DOHH2 (cell line): ENCODE data around the gene SLC33A1.

ENCODE experiments used
- H3F3A ChIP-seq: fragments of 200-600 bp; sonication (generic), shearing (Covaris generic); 2 replicates; pipeline ENCODE4 v1.6.0; 2016; ENCODE audit warnings: antibody characterized with exemption, mild to moderate bottlenecking; ENCODE audit not compliant: control insufficient read depth, insufficient read depth
- H3K27ac ChIP-seq: fragments of 200-600 bp; sonication (generic); 2 replicates; pipeline ENCODE4 v1.5.1; 2014; ENCODE audit warnings: low read depth, mild to moderate bottlenecking, low read length, moderate library complexity
- H3K27me3 ChIP-seq: fragments of 200-600 bp; sonication (generic); 2 replicates; pipeline ENCODE4 v1.6.1; 2014; ENCODE audit warnings: mild to moderate bottlenecking, low read length, mixed read lengths; ENCODE audit not compliant: control insufficient read depth
- H3K36me3 ChIP-seq: fragments of 200-600 bp; sonication (generic); 2 replicates; pipeline ENCODE4 v1.6.1; 2014; ENCODE audit warnings: mild to moderate bottlenecking, low read length, moderate library complexity, mixed read lengths; ENCODE audit not compliant: control insufficient read depth
- H3K4me1 ChIP-seq: fragments of 200-600 bp; sonication (generic); 2 replicates; pipeline ENCODE4 v1.6.1; 2014; ENCODE audit warnings: mild to moderate bottlenecking, low read length, mixed read lengths; ENCODE audit not compliant: control insufficient read depth
- H3K4me2 ChIP-seq: fragments of 200-600 bp; sonication (generic); 2 replicates; pipeline ENCODE4 v1.6.0; 2014; ENCODE audit warnings: mild to moderate bottlenecking, low read length, moderate library complexity
- H3K4me3 ChIP-seq: fragments of 200-600 bp; sonication (generic); 2 replicates; pipeline ENCODE4 v1.5.1; 2014; ENCODE audit warnings: mild to moderate bottlenecking, low read length, mixed read lengths
- H3K79me2 ChIP-seq: fragments of 200-600 bp; sonication (generic); 2 replicates; pipeline ENCODE4 v1.6.1; 2014; ENCODE audit warnings: mild to moderate bottlenecking, low read length, mixed read lengths; ENCODE audit not compliant: control insufficient read depth
- H3K9me2 ChIP-seq: fragments of 200-600 bp; sonication (generic); replicated peaks from 2 replicates; pipeline ENCODE4 v1.6.1; 2014; ENCODE audit warnings: mild to moderate bottlenecking, low read length, mixed read lengths; ENCODE audit not compliant: control insufficient read depth
- H3K9me3 ChIP-seq: fragments of 200-600 bp; sonication (generic); 2 replicates; pipeline ENCODE4 v1.6.1; 2014; ENCODE audit warnings: antibody characterized with exemption, low read length, mixed read lengths; ENCODE audit not compliant: control insufficient read depth, insufficient read depth
- H4K20me1 ChIP-seq: fragments of 200-600 bp; sonication (generic); 2 replicates; pipeline ENCODE4 v1.6.0; 2014; ENCODE audit warnings: low read depth, mild to moderate bottlenecking, antibody characterized with exemption, low read length, moderate library complexity; ENCODE audit not compliant: control insufficient read depth, insufficient read depth
- CTCF ChIP-seq: fragments of 200-600 bp; sonication (generic); IDR thresholded peaks from one replicate; pipeline ENCODE4 v1.5.1; 2014; ENCODE audit warnings: antibody characterized with exemption, mild to moderate bottlenecking, low read depth, low read length; ENCODE audit not compliant: poor library complexity, severe bottlenecking
- EZH2phosphoT487 ChIP-seq: fragments of 200-600 bp; sonication (generic); IDR thresholded peaks from 2 replicates; pipeline ENCODE4 v1.6.1; 2017; ENCODE audit warnings: borderline replicate concordance, mild to moderate bottlenecking, antibody characterized with exemption, low read length, moderate library complexity, mixed read lengths

SLC33A1 gene

GRCh38 chr3:155782390-155782953 lies 71.8 kb downstream of the SLC33A1 start:
- H3K4me3 ChIP-seq, result no peak overlapping the region
- H3K27me3 ChIP-seq, result no peaks in the 10 kb centered on the region
- no peak overlapping the region for H3K27ac ChIP-seq
- H3K4me1 ChIP-seq, result peaks cover 11% of the 10 kb centered on the region
- no peaks in the 10 kb centered on the region for H3K79me2 ChIP-seq
- 0 out of 2 replicates have a peak, but pooled peaks cover 2% of the 10 kb centered on the region for H3F3A ChIP-seq
- H3K36me3 ChIP-seq, result no peaks in the 10 kb centered on the region
- TF ChIP-seq CTCF, result no peak
- TF ChIP-seq EZH2phosphoT487, result no peak
- H3K4me2 ChIP-seq, result no peak overlapping the region
- no peaks in the 10 kb centered on the region; the same call in 1 of the 2 replicates for H3K9me3 ChIP-seq
- no peaks in the 10 kb centered on the region for H4K20me1 ChIP-seq
- no peaks in the 10 kb centered on the region for H3K9me2 ChIP-seq

GRCh38 chr3:155780291-155780690 lies 73.9 kb downstream of the SLC33A1 start:
- no peaks in the 10 kb centered on the region for H3K27me3 ChIP-seq
- no peaks in the 10 kb centered on the region for H3K79me2 ChIP-seq
- 0 out of 2 replicates have a peak, but pooled peaks cover under 1% of the 10 kb centered on the region for H3F3A ChIP-seq
- no peaks in the 10 kb centered on the region for H3K9me2 ChIP-seq
- H3K4me3 ChIP-seq, result no peak overlapping the region
- no peaks in the 10 kb centered on the region for H3K36me3 ChIP-seq
- no peaks in the 10 kb centered on the region for H4K20me1 ChIP-seq
- TF ChIP-seq EZH2phosphoT487 (no peak), CTCF (no peak)
- no peak overlapping the region for H3K27ac ChIP-seq
- H3K4me1 ChIP-seq, result peaks cover 2% of the 10 kb centered on the region
- H3K9me3 ChIP-seq, result no peaks in the 10 kb centered on the region; the same call in 1 of the 2 replicates
- no peak overlapping the region for H3K4me2 ChIP-seq

- Histone ChIP-seq H3K4me2 (no peak overlapping the region), H3K79me2 (no peaks in the 10 kb centered on the region), H3F3A (no peaks in the 10 kb centered on the region), H3K9me3 (no peaks in the 10 kb centered on the region; the same call in 1 of the 2 replicates), H3K27ac (no peak overlapping the region), H3K27me3 (no peaks in the 10 kb centered on the region), H4K20me1 (no peaks in the 10 kb centered on the region), H3K9me2 (no peaks in the 10 kb centered on the region), H3K4me1 (no peaks in the 10 kb centered on the region), H3K36me3 (no peaks in the 10 kb centered on the region), H3K4me3 (no peak overlapping the region)
- no peak for TF ChIP-seq CTCF
Measured at GRCh38 chr3:155778462-155778861, 75.8 kb downstream of the SLC33A1 start.
